ENCODE measurements around the gene SKAP1. TPM values are rescaled to one million over a fixed set of nuclear protein-coding genes. Genes with fewer than 3 reads are reported as not detected.
A peak's percentile ranks its signal among the peaks of the same experiment; 100 is the strongest.

Gene SKAP1
- polyA plus RNA-seq, 1 of the 3 experiments (the other 2 are of a cell fraction): not detected

GRCh38 chr17:48477221-48477620 is 47.2 kb upstream of the SKAP1 start:
- H3K27me3 ChIP-seq (ENCODE audit: insufficient read depth): 0 out of 2 replicates have a peak, but pooled peaks cover 9% of the 10 kb centered on the region
- CTCF ChIA-PET: interaction anchor here (1.9 kb wide), 1 partner anchor 20 kb away, joined by 13 read pairs; no protein-coding TSS in a partner anchor
- peaks cover 18% of the 10 kb centered on the region for H3F3A ChIP-seq (replicated peaks; ENCODE audit: insufficient read depth)
- 0 out of 4 replicates have a peak, but pooled peaks cover 0 to 7% of the 10 kb centered on the region in 2 experiments for H3K4me1 ChIP-seq (ENCODE audit: control insufficient read depth in 1 of 2, insufficient read depth in 2 of 2, low read depth in 1 of 2, low read length in 1 of 2)
- no peak overlapping the region for H3K4me2 ChIP-seq
- POLR2A ChIA-PET: no interaction called here
- TF ChIP-seq EP300 (IDR thresholded peaks at IDR 0.05; ENCODE audit: borderline replicate concordance in 1 of 2, low read depth in 1 of 2, low read length in 1 of 2) (no peak), USF1 (IDR thresholded peaks at IDR 0.05; ENCODE audit: borderline replicate concordance, low read depth) (no peak)
- H3K9me3 ChIP-seq: no peaks in the 10 kb centered on the region
- no peak overlapping the region for H3K9ac ChIP-seq
- no peak overlapping the region for H2AFZ ChIP-seq (ENCODE audit: low read depth)
- DNase-seq: no peak
- no peak overlapping the region for H3K27ac ChIP-seq (ENCODE audit: low read depth in 2 of 2, low read length in 1 of 2)
- no peak overlapping the region for H3K4me3 ChIP-seq (ENCODE audit: low read depth in 2 of 2, low read length in 1 of 2)
- H4K20me1 ChIP-seq (ENCODE audit: insufficient read depth): no peaks in the 10 kb centered on the region
- H3K79me2 ChIP-seq (ENCODE audit: insufficient read depth): no peaks in the 10 kb centered on the region
- H3K36me3 ChIP-seq (replicated peaks in 1 of 2; ENCODE audit: control insufficient read depth in 1 of 2, insufficient read depth in 2 of 2, low read length in 1 of 2): no peaks in the 10 kb centered on the region
- WGBS (ENCODE audit: low lambda C conversion rate): 22% methylated on average over 1 of the region's 1 CpG
- no peaks in the 10 kb centered on the region for H3K9me2 ChIP-seq

GRCh38 chr17:48472411-48473281 is 42.6 kb upstream of the SKAP1 start:
- Histone ChIP-seq H3K79me2 (ENCODE audit: insufficient read depth) (no peaks in the 10 kb centered on the region), H3K9ac (peak overlapping the region; percentile 19; the same call in 1 of the 2 replicates), H3K4me2 (peak overlapping the region; percentile 22), H3K36me3 (replicated peaks in 1 of 2; ENCODE audit: control insufficient read depth in 1 of 2, insufficient read depth in 2 of 2, low read length in 1 of 2) (no peaks in the 10 kb centered on the region), H3K27ac (ENCODE audit: low read depth in 2 of 2, low read length in 1 of 2) (peak overlapping the region in 1 of 2 experiments; percentile 37; a peak in 2 of 4 replicates), H3K9me2 (no peaks in the 10 kb centered on the region), H3K4me3 (ENCODE audit: low read depth in 2 of 2, low read length in 1 of 2) (no peak overlapping the region), H3K4me1 (ENCODE audit: control insufficient read depth in 1 of 2, insufficient read depth in 2 of 2, low read depth in 1 of 2, low read length in 1 of 2) (0 out of 4 replicates have a peak, but pooled peaks cover 0 to 7% of the 10 kb centered on the region in 2 experiments), H4K20me1 (ENCODE audit: insufficient read depth) (no peaks in the 10 kb centered on the region), H2AFZ (ENCODE audit: low read depth) (peak overlapping the region; percentile 67; the same call in 1 of the 2 replicates), H3K9me3 (no peaks in the 10 kb centered on the region), H3F3A (replicated peaks; ENCODE audit: insufficient read depth) (peaks cover 33% of the 10 kb centered on the region), H3K27me3 (ENCODE audit: insufficient read depth) (peaks cover 24% of the 10 kb centered on the region; the same call in 1 of the 2 replicates)
- DNase-seq: no peak
- WGBS (ENCODE audit: low lambda C conversion rate): 21% methylated on average over 6 of the region's 6 CpGs
- ChIA-PET POLR2A (interaction anchor here (0.5 kb wide), 1 partner anchor 36 kb away, joined by 3 read pairs; no protein-coding TSS in a partner anchor), CTCF (interaction anchor here (0.5 to 3.9 kb wide), 7 partner anchors 10 to 145 kb away, joined by 3 to 19 read pairs (median 4); no protein-coding TSS in a partner anchor)
- TF ChIP-seq SIN3A (IDR thresholded peaks at IDR 0.05; ENCODE audit: borderline replicate concordance, low read depth, low read length) (no peak), PBX3 (IDR thresholded peaks at IDR 0.05) (peak; percentile 68), RFX5 (IDR thresholded peaks at IDR 0.05; ENCODE audit: low read length) (no peak), IRF3 (IDR thresholded peaks at IDR 0.05; ENCODE audit: low read depth, low read length) (no peak), MAX (IDR thresholded peaks at IDR 0.05; ENCODE audit: low read depth) (peak; percentile 50; the same call in 1 of the 2 replicates), YY1 (IDR thresholded peaks at IDR 0.05; ENCODE audit: low read depth) (no peak), TEAD4 (IDR thresholded peaks at IDR 0.05; ENCODE audit: borderline replicate concordance, insufficient read depth) (peak; percentile 71; the same call in 1 of the 2 replicates), SMC3 (IDR thresholded peaks at IDR 0.05; ENCODE audit: low read depth, low read length) (no peak), RCOR1 (IDR thresholded peaks at IDR 0.05; ENCODE audit: low read length) (no peak), EZH2phosphoT487 (IDR thresholded peaks at IDR 0.05; ENCODE audit: borderline replicate concordance, low read depth) (no peak), NFIC (IDR thresholded peaks at IDR 0.05; ENCODE audit: borderline replicate concordance) (no peak), RAD21 (IDR thresholded peaks at IDR 0.05; ENCODE audit: low read length) (no peak), RXRA (IDR thresholded peaks at IDR 0.05; ENCODE audit: borderline replicate concordance, low read depth) (peak; percentile 59; the same call in 1 of the 2 replicates), CHD2 (IDR thresholded peaks at IDR 0.05; ENCODE audit: low read length, partially characterized antibody) (no peak), ZBTB33 (IDR thresholded peaks at IDR 0.05; ENCODE audit: borderline replicate concordance, low read depth) (no peak), MXI1 (IDR thresholded peaks at IDR 0.05; ENCODE audit: low read depth, low read length) (no peak), FOSL2 (IDR thresholded peaks at IDR 0.05; ENCODE audit: borderline replicate concordance, low read depth) (peak; percentile 71; the same call in 1 of the 2 replicates), FOXM1 (IDR thresholded peaks at IDR 0.05; ENCODE audit: low read depth) (peak; percentile 12; the same call in 1 of the 2 replicates)

Data from SK-N-SH (cell line).